Loucy (cell line): ENCODE results near the gene WBP2.
"Not testable (repeated sequence)": the region's sequence is repeated elsewhere in the genome, so short reads cannot be mapped to it uniquely, and the experiment has no call there.

ENCODE experiments used
- H2AFZ ChIP-seq: fragments of 200-600 bp; sonication (generic); 2 replicates; pipeline ENCODE4 v1.6.0; 2016; ENCODE audit warnings: antibody characterized with exemption, mild to moderate bottlenecking, low read length, moderate library complexity
- H3F3A ChIP-seq: fragments of 200-600 bp; 2 replicates; pipeline ENCODE4 v1.6.0; 2016; ENCODE audit warnings: antibody characterized with exemption, low read depth, mild to moderate bottlenecking
- H3K27me3 ChIP-seq: fragments of 200-600 bp; sonication (generic); 2 replicates; pipeline ENCODE4 v1.6.1; 2014; ENCODE audit warnings: low read length, mild to moderate bottlenecking; ENCODE audit not compliant: insufficient read depth, poor library complexity, severe bottlenecking
- H3K36me3 ChIP-seq: fragments of 200-600 bp; sonication (generic); 2 replicates; pipeline ENCODE4 v1.6.1; 2016; ENCODE audit warnings: low read length; ENCODE audit not compliant: insufficient read depth
- H3K4me1 ChIP-seq: fragments of 200-600 bp; sonication (generic); 2 replicates; pipeline ENCODE4 v1.5.1; 2014; ENCODE audit warnings: low read length, mild to moderate bottlenecking; ENCODE audit not compliant: insufficient read depth, poor library complexity, severe bottlenecking
- H3K4me2 ChIP-seq: fragments of 200-600 bp; sonication (generic); 2 replicates; pipeline ENCODE4 v1.6.0; 2014; ENCODE audit warnings: antibody characterized with exemption, low read length, low read depth, mild to moderate bottlenecking; ENCODE audit not compliant: poor library complexity, severe bottlenecking
- H3K4me3 ChIP-seq: fragments of 200-600 bp; sonication (generic); 2 replicates; pipeline ENCODE4 v1.5.1; 2014; ENCODE audit warnings: low read length, mild to moderate bottlenecking, mixed read lengths; ENCODE audit not compliant: poor library complexity, severe bottlenecking
- H3K79me2 ChIP-seq: fragments of 200-600 bp; sonication (generic); 2 replicates; pipeline ENCODE4 v1.6.1; 2014; ENCODE audit warnings: low read length; ENCODE audit not compliant: insufficient read depth
- H3K9ac ChIP-seq: fragments of 200-600 bp; sonication (generic); 2 replicates; pipeline ENCODE4 v1.6.0; 2014; ENCODE audit warnings: mild to moderate bottlenecking, low read depth, low read length, moderate library complexity; ENCODE audit not compliant: poor library complexity, severe bottlenecking
- H3K9me2 ChIP-seq: fragments of 200-600 bp; sonication (generic); replicated peaks from 2 replicates; pipeline ENCODE4 v1.6.1; 2016; ENCODE audit warnings: low read depth, low read length, mixed read lengths
- H3K9me3 ChIP-seq: fragments of 200-600 bp; sonication (generic); 2 replicates; pipeline ENCODE4 v1.6.1; 2014; ENCODE audit warnings: mild to moderate bottlenecking, antibody characterized with exemption, low read length, low read depth; ENCODE audit not compliant: insufficient read depth
- H4K20me1 ChIP-seq: fragments of 200-600 bp; sonication (generic); 2 replicates; pipeline ENCODE4 v1.6.0; 2014; ENCODE audit warnings: antibody characterized with exemption, low read length, mild to moderate bottlenecking; ENCODE audit not compliant: insufficient read depth, poor library complexity, severe bottlenecking
- CTCF ChIP-seq: fragments of 200-600 bp; sonication (generic); conservative IDR thresholded peaks from 2 replicates; pipeline ENCODE4 v1.5.1; 2014; ENCODE audit warnings: mild to moderate bottlenecking, antibody characterized with exemption, low read length
- EZH2phosphoT487 ChIP-seq: fragments of 200-600 bp; IDR thresholded peaks from 2 replicates; pipeline ENCODE4 v1.6.1; 2018; ENCODE audit warnings: antibody characterized with exemption, mild to moderate bottlenecking, moderate library complexity, borderline replicate concordance

The WBP2 gene

DNA sequence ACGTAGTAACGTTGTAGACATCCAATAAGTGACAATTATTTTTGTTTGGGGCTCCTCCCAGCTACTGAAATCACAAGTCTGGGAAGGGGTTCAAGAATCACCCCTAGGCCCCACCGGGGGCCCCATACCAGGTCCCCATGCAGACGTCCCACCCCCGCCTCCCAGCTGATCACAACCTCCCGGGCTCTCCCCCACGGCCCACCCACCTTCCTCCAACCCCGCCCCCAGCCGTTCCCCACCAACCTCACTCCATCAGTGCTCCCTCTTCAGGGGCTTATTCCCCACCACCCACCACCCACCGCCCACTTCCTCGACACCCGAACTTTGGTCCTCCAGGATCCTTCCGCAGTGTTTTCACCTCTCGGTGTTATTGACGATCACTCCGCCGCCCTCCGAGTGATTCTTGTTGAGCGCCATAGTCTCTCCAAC, 240 bp downstream of the WBP2 start:
- Histone ChIP-seq H2AFZ (peak overlapping the region; percentile 30; the same call in 1 of the 2 replicates), H3K4me3 (peak overlapping the region; percentile 89), H3K4me1 (peaks cover 30% of the 10 kb centered on the region)

DNA sequence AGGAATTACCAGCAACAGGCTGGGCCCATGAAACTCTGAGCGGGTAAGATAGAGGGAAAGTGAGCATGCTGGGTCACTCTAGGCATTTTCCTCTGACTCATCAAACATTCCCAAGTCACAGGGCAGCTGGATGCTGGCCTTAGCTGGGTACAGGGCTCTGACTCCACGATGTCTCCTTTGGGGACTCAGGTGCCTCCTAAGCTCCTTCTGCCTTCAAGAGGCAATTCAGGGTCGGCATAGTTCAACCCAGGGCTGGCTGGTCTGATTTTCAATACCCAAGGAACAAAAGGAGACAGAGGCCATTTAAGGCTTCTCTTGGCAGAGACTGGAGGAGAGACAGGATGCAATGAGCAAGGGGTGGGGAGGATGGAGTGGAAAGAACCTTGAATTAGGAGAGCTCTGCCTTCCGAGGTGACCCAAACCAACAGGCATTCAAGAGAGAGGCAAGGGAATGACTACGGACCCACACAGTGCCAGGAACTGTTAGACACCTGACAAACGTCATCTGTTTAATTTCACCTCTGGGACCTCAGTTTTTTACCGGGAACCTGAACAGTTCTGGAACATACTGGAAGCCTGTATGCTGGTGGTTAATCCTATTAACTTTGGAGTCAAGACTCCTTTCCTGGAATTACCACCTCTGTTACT, 910 bp downstream of the WBP2 start:
- peak overlapping the region; percentile 78 for H3K9ac ChIP-seq

More for the DNA sequence above, 240 bp downstream of the WBP2 start:
- Histone ChIP-seq H3K9ac (peak overlapping the region; percentile 78), H3K9me2 (no peaks in the 10 kb centered on the region), H4K20me1 (peaks cover 7% of the 10 kb centered on the region), H3K4me2 (peak overlapping the region; percentile 99), H3K79me2 (peaks cover 24% of the 10 kb centered on the region), H3K36me3 (peaks cover 4% of the 10 kb centered on the region; the same call in 1 of the 2 replicates), H3F3A (peaks cover 6% of the 10 kb centered on the region; the same call in 1 of the 2 replicates), H3K9me3 (no peaks in the 10 kb centered on the region), H3K27me3 (no peaks in the 10 kb centered on the region)
- TF ChIP-seq EZH2phosphoT487 = no peak

DNA sequence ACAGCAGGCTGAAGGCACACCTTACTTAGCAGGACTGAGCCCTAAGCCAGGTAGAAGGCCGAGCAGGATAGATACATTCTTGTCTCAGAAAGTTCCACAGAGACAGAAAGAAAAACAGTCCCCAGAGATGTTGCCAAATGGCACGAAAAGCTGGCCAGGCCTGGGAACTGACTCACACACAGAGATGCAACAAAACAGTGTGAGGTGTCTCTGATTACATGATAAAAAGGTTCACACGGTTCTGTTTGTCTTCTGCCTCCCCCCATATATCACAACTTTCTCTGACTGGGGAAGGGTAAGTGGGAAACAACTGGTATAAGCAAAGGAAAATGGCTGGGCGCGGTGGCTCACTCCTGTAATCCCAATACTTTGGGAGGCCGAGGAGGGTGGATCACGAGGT, 1.7 kb downstream of the WBP2 start:
- Histone ChIP-seq H3K9me2 (no peaks in the 10 kb centered on the region), H3K79me2 (peaks cover 24% of the 10 kb centered on the region), H3K36me3 (peaks cover 4% of the 10 kb centered on the region; the same call in 1 of the 2 replicates), H3K4me3 (no peak overlapping the region), H2AFZ (no peak overlapping the region), H3F3A (peaks cover 3% of the 10 kb centered on the region; the same call in 1 of the 2 replicates), H3K27me3 (no peaks in the 10 kb centered on the region), H3K9me3 (no peaks in the 10 kb centered on the region), H3K4me1 (peaks cover 30% of the 10 kb centered on the region), H3K9ac (peak overlapping the region; percentile 32), H4K20me1 (peaks cover 7% of the 10 kb centered on the region), H3K4me2 (peak overlapping the region; percentile 99)
- TF ChIP-seq EZH2phosphoT487 (no peak), CTCF (no peak)

More for the DNA sequence above, 910 bp downstream of the WBP2 start:
- H3K4me3 ChIP-seq = peak overlapping the region; percentile 89
- H3K4me2 ChIP-seq = peak overlapping the region; percentile 99
- no peaks in the 10 kb centered on the region for H3K9me2 ChIP-seq
- no peak overlapping the region for H2AFZ ChIP-seq
- H3F3A ChIP-seq = peaks cover 6% of the 10 kb centered on the region; the same call in 1 of the 2 replicates
- peaks cover 24% of the 10 kb centered on the region for H3K79me2 ChIP-seq
- H3K27me3 ChIP-seq = no peaks in the 10 kb centered on the region
- no peaks in the 10 kb centered on the region for H3K9me3 ChIP-seq
- peaks cover 30% of the 10 kb centered on the region for H3K4me1 ChIP-seq
- H4K20me1 ChIP-seq = peaks cover 7% of the 10 kb centered on the region
- TF ChIP-seq EZH2phosphoT487 = no peak
- TF ChIP-seq CTCF = no peak
- peaks cover 4% of the 10 kb centered on the region; the same call in 1 of the 2 replicates for H3K36me3 ChIP-seq

DNA sequence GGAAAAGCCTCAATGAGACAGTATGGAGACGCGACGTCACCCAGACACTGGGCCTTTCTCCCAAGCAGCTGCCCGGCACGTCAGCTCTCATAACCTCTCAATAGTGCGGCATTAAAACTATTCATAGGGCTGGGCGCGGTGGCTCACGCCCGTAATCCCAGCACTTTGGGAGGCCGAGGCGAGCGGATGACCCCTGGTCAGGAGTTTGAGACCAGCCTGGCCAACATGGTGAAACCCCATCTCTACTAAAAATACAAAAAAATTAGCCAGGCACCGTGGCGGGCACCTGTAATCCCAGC, 3.5 kb downstream of the WBP2 start:
- H3K4me3 ChIP-seq, H3K9ac ChIP-seq, H3K27me3 ChIP-seq, H3K36me3 ChIP-seq, H3K4me2 ChIP-seq, H3K9me3 ChIP-seq, H2AFZ ChIP-seq, H4K20me1 ChIP-seq, H3F3A ChIP-seq, H3K9me2 ChIP-seq: not testable (repeated sequence)
- H3K79me2 ChIP-seq = peaks cover 23% of the 10 kb centered on the region
- peaks cover 21% of the 10 kb centered on the region for H3K4me1 ChIP-seq
